Measurements from ENCODE around the gene IRAK1BP1. TPM values are rescaled to one million over a fixed set of nuclear protein-coding genes. Genes with fewer than 3 reads are reported as not detected.
"Not testable (repeated sequence)": the region's sequence is repeated elsewhere in the genome, so short reads cannot be mapped to it uniquely, and the experiment has no call there.

Gene IRAK1BP1, protein sequence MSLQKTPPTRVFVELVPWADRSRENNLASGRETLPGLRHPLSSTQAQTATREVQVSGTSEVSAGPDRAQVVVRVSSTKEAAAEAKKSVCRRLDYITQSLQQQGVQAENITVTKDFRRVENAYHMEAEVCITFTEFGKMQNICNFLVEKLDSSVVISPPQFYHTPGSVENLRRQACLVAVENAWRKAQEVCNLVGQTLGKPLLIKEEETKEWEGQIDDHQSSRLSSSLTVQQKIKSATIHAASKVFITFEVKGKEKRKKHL
- total RNA-seq (2014; rRNA removed; shearing (Covaris generic)): 0.28 and 0.42 TPM in 2 replicates

- DNase-seq (ENCODE audit: low spot score): peak; percentile 58
Measured at GRCh38 chr6:78867370-78868040, at the start of gene IRAK1BP1. IRAK1BP1 (plus strand) TSS chr6:78867551; CDS start chr6:78867577, 26 bp downstream.

DNA sequence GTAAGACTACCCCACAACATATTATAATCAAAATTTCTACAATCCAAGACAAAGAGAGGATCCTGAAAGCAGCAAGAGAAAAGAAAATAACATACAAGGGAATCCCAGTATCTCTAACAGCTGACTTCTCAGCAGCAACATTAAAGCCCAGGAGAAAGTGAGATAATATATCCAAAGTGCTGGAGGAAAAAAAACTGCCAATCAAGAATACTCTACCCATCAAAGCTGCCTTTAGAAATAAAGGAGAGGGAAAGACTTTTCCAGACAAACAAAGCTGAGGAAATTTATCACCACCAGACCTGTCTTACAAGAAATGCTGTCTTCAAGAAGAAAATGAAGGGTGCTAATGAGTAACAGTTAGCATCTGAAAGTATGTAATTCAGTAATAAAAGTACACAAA lies 43.3 kb upstream of the IRAK1BP1 start:
- no peak for DNase-seq (ENCODE audit: low spot score)

DNA sequence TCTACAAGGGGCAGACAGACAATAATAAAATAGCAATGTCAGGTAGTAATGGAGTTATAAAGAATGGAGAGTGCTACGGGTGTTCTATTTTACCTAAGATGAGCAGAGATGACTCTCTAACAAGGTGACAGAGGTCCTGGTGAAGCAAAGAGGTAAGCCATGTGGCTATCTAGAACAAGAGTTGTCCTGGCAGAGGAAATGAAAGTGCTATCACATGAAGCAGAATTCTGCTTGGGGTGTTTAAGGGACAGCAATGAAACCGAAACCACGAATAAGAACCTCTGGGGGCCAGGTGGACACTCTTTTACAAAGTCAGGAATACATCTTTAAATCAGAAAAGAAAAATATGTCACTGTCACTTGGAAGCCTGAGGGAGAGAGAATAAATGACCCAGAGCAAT lies 37.9 kb upstream of the IRAK1BP1 start:
- no peak for DNase-seq (ENCODE audit: low spot score)

GRCh38 chr6:78830805-78831204 lies 36.5 kb upstream of the IRAK1BP1 start:
- no peak for DNase-seq (ENCODE audit: low spot score)

- DNase-seq (ENCODE audit: low spot score): no peak
Measured at GRCh38 chr6:78831492-78831891, 35.9 kb upstream of the IRAK1BP1 start.

GRCh38 chr6:78832091-78832808 lies 35.1 kb upstream of the IRAK1BP1 start:
- no peak for DNase-seq (ENCODE audit: low spot score)

DNA sequence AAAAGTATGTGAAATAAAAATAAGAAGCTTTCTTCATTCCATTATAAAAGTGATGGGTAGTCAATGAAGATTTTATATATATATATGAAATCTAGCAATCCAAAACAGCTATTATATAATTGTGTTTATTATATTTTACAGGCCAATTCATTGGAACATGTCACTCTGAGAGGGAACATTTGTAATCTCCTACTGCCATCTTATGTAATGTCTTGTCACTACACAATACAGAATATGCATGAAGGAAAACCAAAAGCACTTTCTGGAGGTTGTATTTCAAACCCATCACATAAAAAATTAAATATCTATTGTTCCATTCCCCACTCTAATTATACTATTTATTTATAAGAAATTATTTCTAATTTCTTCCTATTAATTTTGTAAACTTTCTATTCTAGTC lies 31.5 kb upstream of the IRAK1BP1 start:
- peak; percentile 12 for DNase-seq (ENCODE audit: low spot score)

GRCh38 chr6:78836598-78836997 lies 30.8 kb upstream of the IRAK1BP1 start:
- DNase-seq (ENCODE audit: low spot score): no peak

DNA sequence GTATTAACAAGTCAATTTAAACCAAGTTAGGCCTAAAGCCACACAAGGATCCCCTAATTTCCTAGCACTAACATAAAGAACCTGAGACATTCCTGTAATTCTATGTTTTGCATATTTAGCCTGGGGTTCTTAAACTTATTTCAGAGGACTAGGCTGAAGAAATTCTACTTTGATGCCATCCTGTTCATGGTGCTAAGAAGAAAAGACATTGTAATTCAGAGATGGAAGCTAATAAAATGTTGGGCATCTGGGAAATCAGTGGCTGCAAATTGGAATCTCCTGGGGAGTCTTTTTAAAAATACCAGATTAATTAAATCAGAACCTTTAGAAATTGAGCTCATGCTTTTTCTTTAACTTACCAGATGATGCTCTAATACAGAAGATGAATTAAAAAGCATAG lies 26.2 kb upstream of the IRAK1BP1 start:
- no peak for DNase-seq (ENCODE audit: low spot score)

- no peak for DNase-seq (ENCODE audit: low spot score)
Measured at GRCh38 chr6:78842953-78843352, 24.4 kb upstream of the IRAK1BP1 start.

DNA sequence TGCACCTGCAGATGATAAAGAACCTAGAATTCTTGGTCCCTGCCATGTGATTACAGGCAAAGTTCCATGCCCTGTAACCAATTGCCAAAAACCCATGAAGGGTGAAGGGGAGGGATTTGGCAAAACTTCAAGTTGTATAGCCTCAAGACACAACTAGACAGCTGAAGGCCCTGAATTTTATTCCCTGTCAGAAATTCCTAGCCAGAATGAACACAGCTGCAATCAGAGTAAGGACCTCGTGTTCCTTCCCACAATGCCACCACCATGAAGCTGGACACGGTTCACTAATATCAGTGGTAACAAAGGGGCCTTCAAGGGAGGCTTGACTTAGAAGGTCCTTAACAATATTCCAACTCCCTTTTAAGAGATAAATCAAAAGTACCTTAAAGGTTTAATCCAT lies 22.5 kb upstream of the IRAK1BP1 start:
- no peak for DNase-seq (ENCODE audit: low spot score)

DNA sequence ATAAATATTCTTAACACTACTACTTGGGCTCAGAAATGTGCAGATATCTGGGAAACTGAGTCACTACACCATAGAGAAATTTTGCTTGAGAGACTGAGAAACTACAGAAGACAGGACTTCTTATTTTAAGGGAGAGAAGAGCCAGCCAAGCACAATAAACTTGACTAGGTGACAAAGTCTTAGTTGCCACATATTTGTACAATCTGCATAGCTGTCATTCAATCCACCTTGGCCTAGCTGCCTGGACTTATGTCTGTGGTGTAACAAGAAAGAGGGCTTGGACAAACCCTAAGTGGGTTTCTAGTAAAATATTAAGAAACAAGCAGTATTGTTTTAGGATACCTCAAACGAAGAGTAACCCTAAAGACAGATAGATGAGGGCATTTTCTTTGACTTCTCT lies 21.8 kb upstream of the IRAK1BP1 start:
- DNase-seq (ENCODE audit: low spot score): no peak

DNA sequence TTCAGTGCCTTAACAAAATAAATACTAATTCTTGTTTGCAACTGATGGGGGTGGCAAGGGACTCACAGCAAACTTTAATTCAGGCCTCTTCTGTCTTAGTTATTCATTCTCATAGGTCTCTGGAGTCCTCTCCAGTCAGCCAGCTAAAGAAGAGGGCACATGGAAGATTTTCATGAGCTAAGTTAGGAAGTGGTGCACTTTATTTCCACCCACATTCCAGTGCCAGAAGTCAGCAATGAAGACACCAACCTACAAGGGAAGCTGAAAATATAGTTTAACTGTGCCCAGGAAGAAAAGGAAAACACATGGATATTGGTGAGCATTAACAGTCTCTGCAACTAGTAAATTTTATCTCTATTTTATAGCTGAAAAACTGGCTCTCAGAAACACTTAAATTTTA lies 16.7 kb upstream of the IRAK1BP1 start:
- no peak for DNase-seq (ENCODE audit: low spot score)

- DNase-seq (ENCODE audit: low spot score): no peak
Measured at GRCh38 chr6:78851156-78851555, 16.2 kb upstream of the IRAK1BP1 start.

DNA sequence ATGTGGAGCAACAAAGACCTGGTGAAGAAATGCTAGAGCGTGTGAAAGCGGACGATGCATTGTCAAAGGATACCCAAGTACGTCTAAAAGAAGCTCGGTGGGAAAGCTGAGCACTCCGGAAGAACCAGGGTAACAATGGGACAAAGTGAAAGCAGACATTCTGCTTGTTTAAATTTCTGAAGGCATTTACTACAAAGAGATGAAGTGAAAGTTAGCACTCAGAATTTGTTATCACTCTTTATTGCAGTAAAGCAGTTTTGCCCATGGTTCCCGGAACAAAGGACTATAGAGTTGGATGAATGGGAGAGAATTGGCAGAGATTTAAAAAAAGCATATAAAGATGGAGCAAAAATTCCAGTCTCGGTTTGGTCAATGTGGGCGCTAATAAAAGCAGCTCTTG lies 12.8 kb upstream of the IRAK1BP1 start:
- no peak for DNase-seq (ENCODE audit: low spot score)

DNA sequence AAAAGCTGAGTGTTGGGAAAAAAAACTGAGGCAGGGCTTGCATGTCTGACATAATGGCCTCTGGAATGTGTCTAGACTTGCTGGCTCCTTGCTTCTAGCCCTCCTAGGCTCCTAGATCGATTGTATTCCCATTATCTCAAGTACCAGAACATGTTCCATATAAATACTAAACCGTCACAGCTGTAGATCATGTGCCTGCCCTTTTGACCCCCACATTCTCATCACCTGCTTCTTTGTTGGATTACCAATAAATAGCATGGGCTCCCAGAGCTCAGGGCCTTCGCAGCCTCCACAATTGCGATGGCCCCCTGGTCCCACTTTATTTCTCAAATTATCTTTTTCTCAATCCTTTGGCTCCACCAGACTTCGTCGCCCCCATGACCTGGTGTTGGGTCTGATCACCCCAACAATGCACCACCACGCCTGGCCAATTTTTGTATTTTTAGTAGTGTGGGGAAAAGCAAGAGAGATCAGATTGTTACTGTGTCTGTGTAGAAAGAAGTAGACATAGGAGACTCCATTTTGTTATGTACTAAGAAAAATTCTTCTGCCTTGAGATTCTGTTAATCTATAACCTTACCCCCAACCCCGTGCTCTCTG lies 8.9 kb upstream of the IRAK1BP1 start:
- not testable (repeated sequence) for DNase-seq (ENCODE audit: low spot score)

DNA sequence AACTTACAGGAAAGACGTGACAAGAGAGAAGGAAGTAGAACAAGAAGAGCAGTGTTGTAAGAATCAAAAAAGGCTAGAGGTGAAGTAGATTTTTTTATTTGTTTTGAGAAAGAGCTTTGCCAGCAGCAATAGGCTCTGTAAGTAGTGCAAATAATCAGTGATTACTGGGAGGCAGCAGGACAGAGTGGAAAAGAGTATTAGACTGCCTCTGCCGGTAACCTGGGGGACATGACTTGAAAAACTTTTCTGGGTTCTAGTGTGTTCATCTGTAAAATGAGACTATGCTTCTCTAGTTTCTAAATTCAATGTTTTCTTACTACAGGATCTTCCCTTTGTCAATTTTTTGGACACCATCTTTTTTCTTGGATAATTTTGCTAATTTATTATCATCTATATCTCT lies 5.8 kb upstream of the IRAK1BP1 start:
- DNase-seq (ENCODE audit: low spot score): peak; percentile 11

GRCh38 chr6:78863576-78863975 lies 3.8 kb upstream of the IRAK1BP1 start:
- DNase-seq (ENCODE audit: low spot score): no peak

- DNase-seq (ENCODE audit: low spot score): no peak
Measured at GRCh38 chr6:78864957-78865356, 2.4 kb upstream of the IRAK1BP1 start.

DNA sequence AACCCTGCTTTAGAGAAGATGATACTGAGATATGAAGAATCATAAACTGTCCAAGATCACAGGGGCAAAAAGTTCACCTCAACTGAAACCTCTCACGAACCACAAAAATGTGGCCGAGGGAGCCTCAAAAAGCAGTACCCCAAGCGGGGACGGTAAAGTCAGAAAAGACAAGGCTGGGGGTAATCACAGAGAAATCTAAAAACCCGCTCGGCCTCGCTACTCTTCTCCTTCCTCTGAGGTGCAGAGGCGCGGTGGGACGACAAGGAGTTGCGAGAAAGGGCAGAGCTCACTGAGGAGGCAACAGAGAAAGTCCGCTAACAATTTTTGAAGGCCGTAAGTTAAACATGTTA lies 356 bp upstream of the IRAK1BP1 start:
- DNase-seq (ENCODE audit: low spot score): no peak

DNA sequence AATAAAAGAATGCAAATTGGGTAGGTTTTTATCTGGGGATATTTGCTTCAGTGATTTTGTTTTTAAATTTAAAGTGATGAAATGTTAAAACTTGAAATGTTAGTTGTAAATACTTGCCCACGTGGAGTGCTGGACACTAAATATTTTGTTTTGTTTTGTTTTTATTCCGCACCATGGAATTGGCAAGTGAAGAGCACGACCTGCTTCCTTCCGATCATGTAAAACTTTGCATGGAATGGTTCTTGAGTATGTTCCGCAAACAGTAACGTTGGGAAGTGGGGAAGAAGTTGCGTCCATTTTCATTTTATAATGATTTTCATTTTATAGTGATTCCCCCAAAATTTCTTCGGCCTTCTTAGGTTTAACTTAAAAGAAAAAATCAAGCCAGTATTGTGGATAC lies 765 bp downstream of the IRAK1BP1 start:
- no peak for DNase-seq (ENCODE audit: low spot score)

DNA sequence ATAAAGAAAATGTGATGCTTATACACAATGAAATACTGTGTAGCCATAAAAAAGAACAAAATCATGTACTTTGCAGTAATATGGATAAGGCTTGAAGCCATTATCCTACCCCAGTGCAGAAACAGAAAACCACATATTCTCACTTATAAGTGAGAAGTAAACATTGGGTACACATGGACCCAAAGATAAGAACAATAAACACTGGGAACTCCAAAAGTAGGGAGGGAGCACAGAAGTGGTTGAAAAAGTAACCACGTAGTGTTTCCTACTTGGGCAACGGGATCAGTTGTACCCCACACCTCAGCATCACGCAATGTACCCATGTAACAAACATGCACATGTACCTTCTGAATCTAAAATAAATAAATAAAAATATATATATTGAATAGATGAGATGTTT lies 8.2 kb downstream of the IRAK1BP1 start:
- no peak for DNase-seq (ENCODE audit: low spot score)
